NCI-H2107 (cell line): ENCODE measurements around the gene KRT80.
"Not testable (repeated sequence)": the region's sequence is repeated elsewhere in the genome, so short reads cannot be mapped to it uniquely, and the experiment has no call there.

ENCODE experiments used
- DNase-seq: peaks from one replicate; lab custom pipeline; 2025; lab: John Stamatoyannopoulos, UW

Gene KRT80

DNA sequence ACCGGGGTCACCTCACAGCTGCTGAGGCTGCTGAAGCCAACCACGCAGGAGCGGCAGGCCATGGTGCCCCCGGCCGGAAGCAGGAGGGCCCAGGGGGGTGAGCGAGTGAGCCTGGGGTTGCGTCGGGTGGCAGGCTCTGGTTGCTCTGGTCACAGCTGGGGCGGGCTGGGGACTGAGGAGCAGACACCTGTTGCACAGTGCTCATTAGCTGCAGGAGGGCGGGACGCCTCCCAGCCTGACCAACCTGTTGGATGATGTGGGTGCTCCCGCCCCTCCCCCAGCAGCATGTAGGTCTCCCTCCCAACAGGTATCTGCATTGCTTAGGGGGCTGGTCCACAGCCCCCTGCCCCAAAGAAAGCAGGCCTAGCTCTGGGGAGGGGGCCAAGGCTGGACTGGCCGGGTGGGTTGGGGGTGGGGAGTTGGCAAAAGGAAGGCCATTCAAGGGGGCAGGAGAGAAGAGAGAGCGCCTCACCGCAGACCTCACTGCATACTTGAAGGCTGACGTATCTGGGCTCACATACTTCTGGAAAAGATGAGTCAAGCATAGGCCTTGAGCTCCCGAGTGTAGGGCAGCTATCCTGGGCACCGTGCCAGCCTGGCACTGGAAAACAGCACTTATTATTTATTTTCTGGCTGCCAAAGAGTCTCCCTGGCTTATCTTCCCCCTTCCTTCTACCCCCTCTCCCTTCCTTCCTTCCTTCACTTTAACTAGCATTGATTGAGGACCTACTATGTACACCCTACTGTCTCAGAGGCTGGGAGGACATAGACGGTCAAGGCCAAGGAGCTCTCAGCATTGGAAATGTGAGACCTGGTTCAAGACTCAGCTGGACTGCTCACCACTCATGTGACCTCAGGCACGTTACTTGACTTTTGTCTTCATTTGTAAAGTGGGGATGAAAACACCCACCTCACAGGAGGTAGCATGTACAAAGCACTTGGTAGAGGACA lies at the start of gene KRT80:
KRT80 (minus strand) TSS at position 174 of the 951 bp plus-strand sequence; CDS start at position 62, 112 bp downstream.
- DNase-seq, result peak; percentile 88

DNA sequence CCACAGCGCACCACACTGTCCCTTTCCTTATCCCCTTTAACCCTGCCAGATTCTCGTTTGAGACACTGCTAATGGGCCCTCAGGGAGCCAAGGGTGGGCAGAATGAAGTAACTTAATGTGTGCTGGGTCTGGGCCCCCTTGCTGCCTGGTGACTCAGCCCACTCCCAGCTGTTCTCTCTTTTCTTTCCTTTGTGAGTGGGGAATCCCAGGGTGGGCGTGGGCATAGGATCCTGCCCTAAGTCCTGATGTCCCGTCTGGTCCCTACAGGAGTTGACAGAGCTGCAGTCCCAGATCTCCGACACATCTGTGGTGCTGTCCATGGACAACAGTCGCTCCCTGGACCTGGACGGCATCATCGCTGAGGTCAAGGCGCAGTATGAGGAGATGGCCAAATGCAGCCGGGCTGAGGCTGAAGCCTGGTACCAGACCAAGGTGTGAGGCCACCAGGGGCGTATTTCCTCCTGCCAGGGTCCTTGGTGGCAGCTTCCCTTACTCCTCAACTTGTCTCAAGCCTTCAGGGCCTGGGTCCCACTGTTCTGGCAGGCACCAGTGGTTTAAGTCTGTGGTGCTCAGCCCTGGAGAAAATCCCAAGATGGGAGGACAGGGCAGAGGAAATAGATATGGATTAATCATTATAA lies 49.5 kb upstream of the KRT80 start:
- no peak for DNase-seq

DNA sequence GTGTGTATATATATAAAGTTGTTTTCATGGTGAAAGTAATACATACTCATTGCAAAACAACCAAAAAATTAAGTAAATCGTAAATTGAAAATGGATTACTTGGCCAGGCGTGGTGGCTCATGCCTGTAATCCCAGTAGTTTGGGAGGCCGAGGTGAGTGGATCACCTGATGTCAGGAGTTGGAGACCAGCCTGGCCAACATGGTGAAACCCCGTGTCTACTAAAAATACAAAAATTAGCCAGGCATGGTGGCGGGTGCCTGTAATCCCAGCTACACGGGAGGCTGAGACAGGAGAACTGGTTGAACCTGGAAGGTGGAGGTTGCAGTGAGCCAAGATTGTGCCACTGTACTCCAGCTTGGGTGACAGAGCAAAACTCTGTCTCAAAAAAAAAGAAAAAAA lies 48.4 kb upstream of the KRT80 start:
- not testable (repeated sequence) for DNase-seq

GRCh38 chr12:52239767-52240166 lies 48.0 kb upstream of the KRT80 start:
- no peak for DNase-seq

GRCh38 chr12:52238916-52239646 lies 47.3 kb upstream of the KRT80 start:
- no peak for DNase-seq

GRCh38 chr12:52238207-52238840 lies 46.5 kb upstream of the KRT80 start:
- DNase-seq, result no peak

GRCh38 chr12:52236386-52237050 lies 44.7 kb upstream of the KRT80 start:
- DNase-seq, result no peak

- DNase-seq, result no peak
Observed at GRCh38 chr12:52235822-52236361, 44.1 kb upstream of the KRT80 start.

GRCh38 chr12:52235001-52235764 lies 43.4 kb upstream of the KRT80 start:
- DNase-seq, result no peak

GRCh38 chr12:52234223-52234810 lies 42.5 kb upstream of the KRT80 start:
- no peak for DNase-seq

GRCh38 chr12:52233462-52234207 lies 41.8 kb upstream of the KRT80 start:
- DNase-seq, result no peak

GRCh38 chr12:52232674-52233461 lies 41.1 kb upstream of the KRT80 start, which contains the start of gene KRT7:
Gene KRT7 (plus strand): TSS chr12:52233243. CDS start chr12:52233297, 54 bp downstream.
- DNase-seq, result no peak

GRCh38 chr12:52232203-52232673 lies 40.4 kb upstream of the KRT80 start:
- DNase-seq, result no peak

- no peak for DNase-seq
Observed at GRCh38 chr12:52231305-52232202, 39.7 kb upstream of the KRT80 start.

GRCh38 chr12:52230364-52231281 lies 38.8 kb upstream of the KRT80 start:
- no peak for DNase-seq

- DNase-seq, result no peak
Observed at GRCh38 chr12:52229836-52230343, 38.1 kb upstream of the KRT80 start.
